Measurements from ENCODE around the gene RBP3. TPM values are rescaled to one million over a fixed set of nuclear protein-coding genes. Genes with fewer than 3 reads are reported as not detected.

Gene RBP3
- total and polyA plus RNA-seq, 2 of the 4 experiments (the other 2 are of a cell fraction) = not detected

GRCh38 chr10:47364366-47364765 is 16.2 kb downstream of the RBP3 start:
- BruUV-seq (replicated peaks) = no TSS peak
- intact Hi-C loops (cut with micrococcal nuclease) = no loop called here
- Histone ChIP-seq H4K5ac (ENCODE audit: low read depth, low read length) (no peak overlapping the region), H3K56ac (ENCODE audit: extremely low read depth, insufficient read depth, low read length) (no peak overlapping the region), H3K36me3 (ENCODE audit: control insufficient read depth, insufficient read depth, low read length) (no peaks in the 10 kb centered on the region), H3K4me2 (ENCODE audit: low read depth, low read length) (no peak overlapping the region), H3K14ac (replicated peaks; ENCODE audit: low read depth, low read length) (no peak overlapping the region), H3K9me1 (ENCODE audit: insufficient read depth, low read length) (no peaks in the 10 kb centered on the region; the same call in 1 of the 2 replicates), H2BK15ac (ENCODE audit: low read depth, low read length) (no peak overlapping the region), H2AK5ac (ENCODE audit: low read depth, low read length) (no peak overlapping the region), H3K79me1 (ENCODE audit: low read depth in 1 of 2, low read length in 2 of 2) (no peaks in the 10 kb centered on the region), H2AK9ac (replicated peaks; ENCODE audit: low read depth, low read length, poor library complexity) (no peak overlapping the region), H2BK20ac (ENCODE audit: low read depth, low read length) (no peak overlapping the region), H2BK5ac (ENCODE audit: low read depth, low read length, poor library complexity, severe bottlenecking) (no peak overlapping the region), H3K27ac (ENCODE audit: insufficient read depth, low read length) (no peak overlapping the region), H3K4me3 (ENCODE audit: insufficient read depth, low read depth, low read length) (no peak overlapping the region), H2AFZ (replicated peaks; ENCODE audit: low read length, poor library complexity) (no peak overlapping the region), H4K20me1 (ENCODE audit: insufficient read depth, low read length) (no peaks in the 10 kb centered on the region), H4K91ac (ENCODE audit: insufficient read depth, low read depth, low read length) (no peak overlapping the region), H3K18ac (ENCODE audit: low read depth, low read length) (no peak overlapping the region), H4K8ac (ENCODE audit: low read depth in 2 of 2, low read length in 2 of 2) (no peak overlapping the region), H3K4ac (ENCODE audit: low read depth, low read length) (no peak overlapping the region), H2BK120ac (ENCODE audit: low read depth, low read length) (no peak overlapping the region), H3K9me3 (ENCODE audit: control insufficient read depth, insufficient read depth, low read length) (no peaks in the 10 kb centered on the region), H3K9ac (ENCODE audit: low read depth, low read length) (no peak overlapping the region), H3K4me1 (ENCODE audit: control insufficient read depth, insufficient read depth, low read length) (no peaks in the 10 kb centered on the region), H3K27me3 (ENCODE audit: control insufficient read depth, insufficient read depth, low read length) (peaks cover 34% of the 10 kb centered on the region), H3K23ac (ENCODE audit: low read depth, low read length) (no peak overlapping the region)
- ATAC-seq (ENCODE audit: low read depth) (no peak), DNase-seq (no peak)
- ChIA-PET POLR2A (ENCODE audit: unreplicated experiment) (no interaction called here), CTCF (interaction anchor here (0.7 to 1.5 kb wide), 3 partner anchors 9 to 12 kb away, joined by 3 to 4 read pairs (median 4); no protein-coding TSS in a partner anchor)
- dilution Hi-C loops (cut with HindIII; ENCODE audit: low sequenced_read_pairs, unreplicated experiment) = no loop called here
- WGBS, 2 experiments (ENCODE audit: extremely low coverage in 2 of 2, insufficient read length in 1 of 2) = 100% methylated on average over 1 of the region's 4 CpGs; no CpG with 5 or more reads in 1 of the 2 experiments
- TF ChIP-seq FOS (IDR thresholded peaks at IDR 0.05; ENCODE audit: low read depth, low read length) (no peak), CHD1 (IDR thresholded peaks at IDR 0.05; ENCODE audit: low read depth, low read length) (no peak), RFX5 (IDR thresholded peaks at IDR 0.05; ENCODE audit: low read depth, low read length) (no peak), USF2 (IDR thresholded peaks at IDR 0.05; ENCODE audit: low read depth, low read length) (no peak), RCOR1 (IDR thresholded peaks at IDR 0.05; ENCODE audit: insufficient replicate concordance, low read length) (no peak), CTCF (conservative IDR thresholded peaks at IDR 0.05; ENCODE audit: low read depth, low read length) (no peak), CEBPB (IDR thresholded peaks at IDR 0.05; ENCODE audit: low read depth, low read length) (no peak), RAD21 (IDR thresholded peaks at IDR 0.05; ENCODE audit: low read length) (no peak), MAFK (IDR thresholded peaks at IDR 0.05; ENCODE audit: low read depth, low read length) (no peak)
- in situ Hi-C loops (cut with MboI; ENCODE audit: low sequenced_read_pairs) = no loop called here

Data from IMR-90 (cell line).